ENCODE measurements around the gene UBL7. TPM values are rescaled to one million over a fixed set of nuclear protein-coding genes. Genes with fewer than 3 reads are reported as not detected.
A peak's percentile ranks its signal among the peaks of the same experiment; 100 is the strongest.

The UBL7 gene
- 37.0 and 42.7 TPM in 2 replicates for total RNA-seq

- H3K4me3 ChIP-seq (ENCODE audit: low read depth, low read length): peak within 1 kb of the TSS; percentile 78
- DNase-seq (ENCODE audit: low read depth): peak; percentile 97
- TF ChIP-seq CTCF (IDR thresholded peaks at IDR 0.05; ENCODE audit: insufficient read depth, low read depth, low read length): peak; percentile 21
Observed at GRCh38 chr15:74460871-74461846, at the start of gene UBL7. Gene UBL7, minus strand, starts transcription at chr15:74461160. Its CDS starts 2,293 bp downstream, at chr15:74458867.

- DNase-seq (ENCODE audit: low read depth): no peak
- H3K4me3 ChIP-seq (ENCODE audit: low read depth, low read length): no peak overlapping the region
- TF ChIP-seq CTCF (IDR thresholded peaks at IDR 0.05; ENCODE audit: insufficient read depth, low read depth, low read length): no peak
Observed at GRCh38 chr15:74506515-74506840, 45.5 kb upstream of the UBL7 start.

- no peak for DNase-seq (ENCODE audit: low read depth)
- TF ChIP-seq CTCF (IDR thresholded peaks at IDR 0.05; ENCODE audit: insufficient read depth, low read depth, low read length): no peak
- H3K4me3 ChIP-seq (ENCODE audit: low read depth, low read length): no peak overlapping the region
Observed at GRCh38 chr15:74505837-74506514, 45.0 kb upstream of the UBL7 start.

GRCh38 chr15:74504836-74505235 lies 43.9 kb upstream of the UBL7 start:
- DNase-seq (ENCODE audit: low read depth): peak; percentile 60
- no peak overlapping the region for H3K4me3 ChIP-seq (ENCODE audit: low read depth, low read length)
- TF ChIP-seq CTCF (IDR thresholded peaks at IDR 0.05; ENCODE audit: insufficient read depth, low read depth, low read length): no peak

GRCh38 chr15:74504418-74504817 lies 43.5 kb upstream of the UBL7 start:
- DNase-seq (ENCODE audit: low read depth): peak; percentile 25

GRCh38 chr15:74502301-74502700 lies 41.3 kb upstream of the UBL7 start:
- no peak overlapping the region for H3K4me3 ChIP-seq (ENCODE audit: low read depth, low read length)
- DNase-seq (ENCODE audit: low read depth): no peak
- TF ChIP-seq CTCF (IDR thresholded peaks at IDR 0.05; ENCODE audit: insufficient read depth, low read depth, low read length): no peak

More at GRCh38 chr15:74504418-74504817, 43.5 kb upstream of the UBL7 start:
- no peak overlapping the region for H3K4me3 ChIP-seq (ENCODE audit: low read depth, low read length)
- TF ChIP-seq CTCF (IDR thresholded peaks at IDR 0.05; ENCODE audit: insufficient read depth, low read depth, low read length): no peak

All from fibroblast of villous mesenchyme (primary cell).